ENCODE data around the gene PRSS38. TPM values are rescaled to one million over a fixed set of nuclear protein-coding genes. Genes with fewer than 3 reads are reported as not detected.

PRSS38 gene
- total and polyA plus RNA-seq, 10 of the 15 experiments (the other 5 are each of a cell fraction or from before 2014, with no cell fraction given) = not detected

GRCh38 chr1:227788271-227789083 is 27.0 kb upstream of the PRSS38 start:
- ChIA-PET RAD21 (ENCODE audit: unreplicated experiment) (no interaction called here), CTCF (interaction anchor here (0.5 kb wide), 1 partner anchor 54 kb away, joined by 4 read pairs; no protein-coding TSS in a partner anchor), SMC1A (ENCODE audit: uncharacterized antibody, unreplicated experiment) (interaction anchor here (0.5 kb wide), 1 partner anchor 26 kb away, joined by 3 read pairs; no protein-coding TSS in a partner anchor), POLR2A (interaction anchor here (1.0 kb wide), 1 partner anchor 24 kb away, joined by 4 read pairs; no protein-coding TSS in a partner anchor)
- no peak for FAIRE-seq
- 8% methylated on average over 44 of the region's 68 CpGs for whole genome bisulfite sequencing (ENCODE audit: insufficient coverage, insufficient replicate concordance, low lambda C conversion rate, missing lambda C conversion rate)
- Histone ChIP-seq H3K4me3 (peak overlapping the region; percentile 63), H3K36me3 (ENCODE audit: control insufficient read depth in 2 of 2, insufficient read depth in 2 of 2, low read length in 1 of 2) (no peaks in the 10 kb centered on the region), H3K27ac (ENCODE audit: control insufficient read depth, insufficient read depth) (no peak overlapping the region), H3K9ac (ENCODE audit: control insufficient read depth, insufficient read depth, low read length) (no peak overlapping the region), H3K4me1 (ENCODE audit: control insufficient read depth, insufficient read depth, low read length) (peaks cover 10% of the 10 kb centered on the region), H4K20me1 (ENCODE audit: control insufficient read depth, insufficient read depth) (no peaks in the 10 kb centered on the region), H3K79me2 (ENCODE audit: control insufficient read depth, insufficient read depth, low read length) (no peaks in the 10 kb centered on the region), H2AFZ (ENCODE audit: control insufficient read depth, low read depth, low read length) (peak overlapping the region; percentile 55), H3K27me3 (replicated peaks in 1 of 2; ENCODE audit: control insufficient read depth in 2 of 2, insufficient read depth in 2 of 2, low read length in 1 of 2) (no peaks in the 10 kb centered on the region), H3K9me3 (replicated peaks; ENCODE audit: control insufficient read depth, insufficient read depth, low read length) (no peaks in the 10 kb centered on the region), H3K4me2 (ENCODE audit: control insufficient read depth, insufficient read depth) (peak overlapping the region; percentile 66)
- BruUV-seq (replicated peaks) = no TSS peak
- intact Hi-C loops (cut with micrococcal nuclease; ENCODE audit: unreplicated experiment) (loop anchor here (5.0 to 10.0 kb wide), 2 partner anchors 54 to 619 kb away; partner anchors contain the start of genes JMJD4, SNAP47 and TRIM11), in situ Hi-C loops (cut with MboI) (no loop called here)
- 0 out of 2 replicates have a peak, but pooled peaks have one; percentile 23 for TF ChIP-seq IKZF1 (conservative IDR thresholded peaks at IDR 0.05)
- no peak for TF ChIP-seq TCF3 (IDR thresholded peaks at IDR 0.05; ENCODE audit: borderline replicate concordance, insufficient read depth, low read depth, low read length)
- peak; percentile 25 for TF ChIP-seq SP1 (IDR thresholded peaks at IDR 0.05; ENCODE audit: low read depth, low read length)
- TF ChIP-seq EGR1 (IDR thresholded peaks at IDR 0.05; ENCODE audit: borderline replicate concordance in 1 of 2, low read depth in 2 of 2, low read length in 2 of 2) = 0 out of 3 replicates have a peak, but pooled peaks of 1 of the 2 experiments have one; percentile 5
- no peak for DNase-seq (ENCODE audit: low read depth, low spot score)
- ATAC-seq = peak; percentile 82

Data from GM12878 (cell line).